Lower leg skin (tissue), 3 donors: Measurements from ENCODE around the gene PLB1.

Experiments used
- CTCF ChIP-seq, 3 donors: fragments of 450-650 bp; IDR thresholded peaks; one replicate each; pipeline ENCODE4 v1.5.1; 2016; ENCODE audit warnings: antibody characterized with exemption in 3 of 3, mild to moderate bottlenecking in 3 of 3, moderate library complexity in 2 of 3
- POLR2A ChIP-seq, 2 donors: fragments of 450-650 bp; IDR thresholded peaks; one replicate each; pipeline ENCODE4 v1.6.1; 2016 to 2017; ENCODE audit warnings: antibody characterized with exemption in 2 of 2, mild to moderate bottlenecking in 1 of 2, moderate library complexity in 1 of 2

- TF ChIP-seq CTCF (IDR thresholded peaks at IDR 0.05) (no peak), POLR2A (IDR thresholded peaks at IDR 0.05) (no peak)
Observed at GRCh38 chr2:28627722-28628480, 132.0 kb downstream of the PLB1 start.
